MM.1S (cell line): ENCODE data around the gene PRKCA.

Experiments
- CTCF ChIP-seq: fragments of 300-600 bp; sonication (generic); IDR thresholded peaks from 2 replicates; pipeline ENCODE4 v1.5.1; 2016; ENCODE audit warnings: antibody characterized with exemption, low read length, mixed read lengths
- EZH2 ChIP-seq: fragments of 300-600 bp; sonication (generic); optimal IDR thresholded peaks from 2 replicates; pipeline ENCODE3; 2017; ENCODE audit warnings: low read depth, mild to moderate bottlenecking, antibody characterized with exemption, low read length, mixed read lengths

GRCh38 chr17:66819466-66819865, 517.1 kb downstream of the PRKCA start:
- TF ChIP-seq CTCF, result no peak
- no peak for TF ChIP-seq EZH2
